ENCODE results near the gene GPR135. TPM values are rescaled to one million over a fixed set of nuclear protein-coding genes. Genes with fewer than 3 reads are reported as not detected.

Gene GPR135
- 5.1 and 5.3 TPM in 2 replicates for total RNA-seq

GRCh38 chr14:59465316-59466135 is at the start of gene GPR135:
Gene GPR135, minus strand, starts transcription at chr14:59465380. Its CDS starts 154 bp downstream, at chr14:59465226.
- peaks cover 8% of the 10 kb centered on the region for H3K4me1 ChIP-seq (ENCODE audit: insufficient read depth, low read length)
- H3K27me3 ChIP-seq (ENCODE audit: insufficient read depth, low read length): no peaks in the 10 kb centered on the region
- H2AFZ ChIP-seq (ENCODE audit: low read length): peak within 1 kb of the TSS; percentile 84
- H3K4me3 ChIP-seq (ENCODE audit: insufficient read depth, low read length): peak within 1 kb of the TSS; percentile 75
- H3K79me2 ChIP-seq (ENCODE audit: insufficient read depth, low read length): no peaks in the 10 kb centered on the region
- no peaks in the 10 kb centered on the region for H3K9me3 ChIP-seq (ENCODE audit: low read depth, low read length)
- DNase-seq (ENCODE audit: insufficient read length, low spot score, missing footprints): peak; percentile 81
- H3K4me2 ChIP-seq (ENCODE audit: insufficient read depth, low read length): peak within 1 kb of the TSS; percentile 86
- peak within 1 kb of the TSS; percentile 43 for H3K27ac ChIP-seq (ENCODE audit: low read depth, low read length)
- peaks cover 20% of the 10 kb centered on the region for H3K36me3 ChIP-seq (ENCODE audit: insufficient read depth, low read length)
- TF ChIP-seq, protein P1, sequence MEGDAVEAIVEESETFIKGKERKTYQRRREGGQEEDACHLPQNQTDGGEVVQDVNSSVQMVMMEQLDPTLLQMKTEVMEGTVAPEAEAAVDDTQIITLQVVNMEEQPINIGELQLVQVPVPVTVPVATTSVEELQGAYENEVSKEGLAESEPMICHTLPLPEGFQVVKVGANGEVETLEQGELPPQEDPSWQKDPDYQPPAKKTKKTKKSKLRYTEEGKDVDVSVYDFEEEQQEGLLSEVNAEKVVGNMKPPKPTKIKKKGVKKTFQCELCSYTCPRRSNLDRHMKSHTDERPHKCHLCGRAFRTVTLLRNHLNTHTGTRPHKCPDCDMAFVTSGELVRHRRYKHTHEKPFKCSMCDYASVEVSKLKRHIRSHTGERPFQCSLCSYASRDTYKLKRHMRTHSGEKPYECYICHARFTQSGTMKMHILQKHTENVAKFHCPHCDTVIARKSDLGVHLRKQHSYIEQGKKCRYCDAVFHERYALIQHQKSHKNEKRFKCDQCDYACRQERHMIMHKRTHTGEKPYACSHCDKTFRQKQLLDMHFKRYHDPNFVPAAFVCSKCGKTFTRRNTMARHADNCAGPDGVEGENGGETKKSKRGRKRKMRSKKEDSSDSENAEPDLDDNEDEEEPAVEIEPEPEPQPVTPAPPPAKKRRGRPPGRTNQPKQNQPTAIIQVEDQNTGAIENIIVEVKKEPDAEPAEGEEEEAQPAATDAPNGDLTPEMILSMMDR (IDR thresholded peaks at IDR 0.05; ENCODE audit: extremely low read depth, low read depth, low read length): no peak
- peaks cover 14% of the 10 kb centered on the region for H4K20me1 ChIP-seq (ENCODE audit: insufficient read depth, low read length)

- Histone ChIP-seq H4K20me1 (ENCODE audit: insufficient read depth, low read length) (peaks cover 3% of the 10 kb centered on the region), H3K9me3 (ENCODE audit: low read depth, low read length) (no peaks in the 10 kb centered on the region), H3K4me2 (ENCODE audit: insufficient read depth, low read length) (no peak overlapping the region), H3K4me3 (ENCODE audit: insufficient read depth, low read length) (no peak overlapping the region), H3K4me1 (ENCODE audit: insufficient read depth, low read length) (no peaks in the 10 kb centered on the region), H3K27ac (ENCODE audit: low read depth, low read length) (no peak overlapping the region), H3K79me2 (ENCODE audit: insufficient read depth, low read length) (no peaks in the 10 kb centered on the region), H3K27me3 (ENCODE audit: insufficient read depth, low read length) (no peaks in the 10 kb centered on the region), H2AFZ (ENCODE audit: low read length) (no peak overlapping the region), H3K36me3 (ENCODE audit: insufficient read depth, low read length) (no peaks in the 10 kb centered on the region)
- DNase-seq (ENCODE audit: insufficient read length, low spot score, missing footprints): no peak
- TF ChIP-seq, protein P1 (IDR thresholded peaks at IDR 0.05; ENCODE audit: extremely low read depth, low read depth, low read length): peak; percentile 58
These were observed 46.9 kb upstream of the GPR135 start for GRCh38 chr14:59511916-59512575.

DNA sequence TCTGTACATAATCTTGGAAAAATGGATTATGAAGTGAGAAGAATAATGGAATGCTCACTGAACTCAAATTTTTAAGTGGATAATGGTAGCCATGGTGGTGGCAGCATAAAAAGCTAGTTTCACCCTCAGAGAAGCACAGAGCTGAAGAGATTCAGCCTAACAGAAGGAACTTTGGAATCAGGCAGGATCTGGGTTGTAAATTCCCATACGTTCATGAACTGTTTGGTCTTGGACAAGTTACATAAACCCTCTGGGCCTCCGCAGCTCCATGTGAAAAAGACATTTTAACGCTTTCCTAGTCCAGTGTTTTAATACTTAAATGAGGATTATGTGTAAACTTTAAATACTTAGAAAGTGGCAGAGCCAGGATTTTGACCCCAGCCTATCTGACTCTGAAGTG is 45.8 kb upstream of the GPR135 start:
- Histone ChIP-seq H4K20me1 (ENCODE audit: insufficient read depth, low read length) (peaks cover 3% of the 10 kb centered on the region), H3K4me2 (ENCODE audit: insufficient read depth, low read length) (no peak overlapping the region), H3K4me3 (ENCODE audit: insufficient read depth, low read length) (no peak overlapping the region), H3K27me3 (ENCODE audit: insufficient read depth, low read length) (no peaks in the 10 kb centered on the region), H3K79me2 (ENCODE audit: insufficient read depth, low read length) (no peaks in the 10 kb centered on the region), H3K4me1 (ENCODE audit: insufficient read depth, low read length) (no peaks in the 10 kb centered on the region), H3K36me3 (ENCODE audit: insufficient read depth, low read length) (no peaks in the 10 kb centered on the region), H2AFZ (ENCODE audit: low read length) (no peak overlapping the region), H3K9me3 (ENCODE audit: low read depth, low read length) (no peaks in the 10 kb centered on the region), H3K27ac (ENCODE audit: low read depth, low read length) (no peak overlapping the region)
- TF ChIP-seq, protein P1 (IDR thresholded peaks at IDR 0.05; ENCODE audit: extremely low read depth, low read depth, low read length): no peak
- DNase-seq (ENCODE audit: insufficient read length, low spot score, missing footprints): no peak

GRCh38 chr14:59510001-59510400 is 44.8 kb upstream of the GPR135 start:
- TF ChIP-seq, protein P1 (IDR thresholded peaks at IDR 0.05; ENCODE audit: extremely low read depth, low read depth, low read length): no peak
- Histone ChIP-seq H3K36me3 (ENCODE audit: insufficient read depth, low read length) (no peaks in the 10 kb centered on the region), H3K27me3 (ENCODE audit: insufficient read depth, low read length) (no peaks in the 10 kb centered on the region), H3K4me1 (ENCODE audit: insufficient read depth, low read length) (no peaks in the 10 kb centered on the region), H4K20me1 (ENCODE audit: insufficient read depth, low read length) (peaks cover 3% of the 10 kb centered on the region), H3K9me3 (ENCODE audit: low read depth, low read length) (no peaks in the 10 kb centered on the region), H3K4me3 (ENCODE audit: insufficient read depth, low read length) (no peak overlapping the region), H3K79me2 (ENCODE audit: insufficient read depth, low read length) (no peaks in the 10 kb centered on the region), H2AFZ (ENCODE audit: low read length) (no peak overlapping the region), H3K27ac (ENCODE audit: low read depth, low read length) (no peak overlapping the region), H3K4me2 (ENCODE audit: insufficient read depth, low read length) (no peak overlapping the region)
- no peak for DNase-seq (ENCODE audit: insufficient read length, low spot score, missing footprints)

All from osteoblast (primary cell).